Lower leg skin (tissue), 3 donors: ENCODE data around the gene BARX2.

Experiments
- POLR2A ChIP-seq, 2 donors: fragments of 450-650 bp; IDR thresholded peaks; one replicate each; pipeline ENCODE4 v1.6.1; 2016 to 2017; ENCODE audit warnings: antibody characterized with exemption in 2 of 2, mild to moderate bottlenecking in 1 of 2, moderate library complexity in 1 of 2
- TF ChIP-seq, protein P1 (sequence below), 3 donors: fragments of 450-650 bp; IDR thresholded peaks; one replicate each; pipeline ENCODE4 v1.5.1; 2016; ENCODE audit warnings: antibody characterized with exemption in 3 of 3, mild to moderate bottlenecking in 3 of 3, moderate library complexity in 2 of 3

DNA sequence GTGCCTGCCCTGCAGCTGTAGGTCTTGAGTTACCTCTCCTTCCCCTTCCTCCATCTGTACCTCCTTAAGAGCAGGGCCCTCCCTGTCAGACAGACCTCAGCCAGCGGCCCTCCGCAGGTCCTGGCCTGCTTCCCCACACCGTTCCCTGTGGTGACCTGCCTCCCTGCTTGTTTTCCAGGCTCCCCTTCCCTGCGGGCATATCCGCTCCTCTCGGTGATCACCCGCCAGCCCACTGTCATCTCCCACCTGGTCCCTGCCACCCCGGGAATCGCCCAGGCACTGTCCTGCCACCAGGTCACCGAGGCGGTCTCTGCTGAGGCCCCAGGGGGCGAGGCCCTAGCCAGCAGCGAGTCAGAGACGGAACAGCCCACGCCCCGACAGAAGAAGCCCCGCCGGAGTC is 60.9 kb downstream of the BARX2 start:
- TF ChIP-seq, protein P1, sequence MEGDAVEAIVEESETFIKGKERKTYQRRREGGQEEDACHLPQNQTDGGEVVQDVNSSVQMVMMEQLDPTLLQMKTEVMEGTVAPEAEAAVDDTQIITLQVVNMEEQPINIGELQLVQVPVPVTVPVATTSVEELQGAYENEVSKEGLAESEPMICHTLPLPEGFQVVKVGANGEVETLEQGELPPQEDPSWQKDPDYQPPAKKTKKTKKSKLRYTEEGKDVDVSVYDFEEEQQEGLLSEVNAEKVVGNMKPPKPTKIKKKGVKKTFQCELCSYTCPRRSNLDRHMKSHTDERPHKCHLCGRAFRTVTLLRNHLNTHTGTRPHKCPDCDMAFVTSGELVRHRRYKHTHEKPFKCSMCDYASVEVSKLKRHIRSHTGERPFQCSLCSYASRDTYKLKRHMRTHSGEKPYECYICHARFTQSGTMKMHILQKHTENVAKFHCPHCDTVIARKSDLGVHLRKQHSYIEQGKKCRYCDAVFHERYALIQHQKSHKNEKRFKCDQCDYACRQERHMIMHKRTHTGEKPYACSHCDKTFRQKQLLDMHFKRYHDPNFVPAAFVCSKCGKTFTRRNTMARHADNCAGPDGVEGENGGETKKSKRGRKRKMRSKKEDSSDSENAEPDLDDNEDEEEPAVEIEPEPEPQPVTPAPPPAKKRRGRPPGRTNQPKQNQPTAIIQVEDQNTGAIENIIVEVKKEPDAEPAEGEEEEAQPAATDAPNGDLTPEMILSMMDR (IDR thresholded peaks at IDR 0.05), result no peak
- TF ChIP-seq POLR2A (IDR thresholded peaks at IDR 0.05), result no peak
